Measurements from ENCODE around the gene FOXP4.
"Not testable (repeated sequence)": the region's sequence is repeated elsewhere in the genome, so short reads cannot be mapped to it uniquely, and the experiment has no call there.

Gene FOXP4

GRCh38 chr6:41602422-41602743 is 56.2 kb downstream of the FOXP4 start:
- DNase-seq, result no peak

GRCh38 chr6:41602864-41603608 is 56.9 kb downstream of the FOXP4 start:
- DNase-seq, result peak; percentile 68

GRCh38 chr6:41604006-41604405 is 57.8 kb downstream of the FOXP4 start:
- no peak for DNase-seq

- DNase-seq, result no peak
Measured at GRCh38 chr6:41605649-41606048, 59.5 kb downstream of the FOXP4 start.

GRCh38 chr6:41607036-41607435 is 60.9 kb downstream of the FOXP4 start:
- no peak for DNase-seq

- no peak for DNase-seq
Measured at GRCh38 chr6:41607736-41608135, 61.6 kb downstream of the FOXP4 start.

GRCh38 chr6:41608443-41609151 is 62.4 kb downstream of the FOXP4 start:
- DNase-seq, result no peak

- DNase-seq, result no peak
Measured at GRCh38 chr6:41614715-41615114, 68.5 kb downstream of the FOXP4 start.

GRCh38 chr6:41615311-41615710 is 69.1 kb downstream of the FOXP4 start:
- no peak for DNase-seq

GRCh38 chr6:41618598-41618997 is 72.4 kb downstream of the FOXP4 start:
- DNase-seq, result no peak

GRCh38 chr6:41619193-41619592 is 73.0 kb downstream of the FOXP4 start:
- DNase-seq, result not testable (repeated sequence)

GRCh38 chr6:41621367-41621766 is 75.2 kb downstream of the FOXP4 start:
- no peak for DNase-seq

- DNase-seq, result no peak
Measured at GRCh38 chr6:41621802-41622201, 75.6 kb downstream of the FOXP4 start.

- no peak for DNase-seq
Measured at GRCh38 chr6:41622206-41622988, 76.2 kb downstream of the FOXP4 start.

- DNase-seq, result no peak
Measured at GRCh38 chr6:41623330-41623729, 77.1 kb downstream of the FOXP4 start.

- no peak for DNase-seq
Measured at GRCh38 chr6:41624621-41625380, 78.6 kb downstream of the FOXP4 start.

GRCh38 chr6:41625442-41625841 is 79.3 kb downstream of the FOXP4 start:
- no peak for DNase-seq

- no peak for DNase-seq
Measured at GRCh38 chr6:41626022-41626421, 79.8 kb downstream of the FOXP4 start.

- DNase-seq, result no peak
Measured at GRCh38 chr6:41626917-41627316, 80.7 kb downstream of the FOXP4 start.

GRCh38 chr6:41629128-41629527 is 82.9 kb downstream of the FOXP4 start:
- DNase-seq, result no peak

GRCh38 chr6:41630069-41630468 is 83.9 kb downstream of the FOXP4 start:
- no peak for DNase-seq

GRCh38 chr6:41630946-41631345 is 84.8 kb downstream of the FOXP4 start:
- no peak for DNase-seq

GRCh38 chr6:41633056-41633634 is 87.0 kb downstream of the FOXP4 start:
- DNase-seq, result no peak

Data from NCI-H526 treated with DMSO at 0.1 percent for 48 hours (cell line).